H1 (cell line): ENCODE data around the gene FANCL. TPM values are rescaled to one million over a fixed set of nuclear protein-coding genes. Genes with fewer than 3 reads are reported as not detected.

ENCODE experiments used
- CTCF ChIA-PET: fragments of 300-600 bp; sonication (Branson Sonifier 250); formaldehyde crosslinking; loops from one replicate; lab custom pipeline; 2021; ENCODE audit not compliant: partially characterized antibody; lab: Charles Lee
- POLR2A ChIA-PET: fragments of 300-600 bp; sonication (Branson Sonifier 250); formaldehyde crosslinking; loops from one replicate; lab custom pipeline; 2021; ENCODE audit warnings: inconsistent platforms; ENCODE audit not compliant: partially characterized antibody; lab: Charles Lee
- DNase-seq, 2 experiments: peaks; one replicate each; pipeline versions ENCODE4 v3.0.0 to v3.0.0-alpha.2; 2010 to 2022; ENCODE audit warnings: low spot score in 2 of 2, low read depth in 1 of 2, mixed read lengths in 1 of 2
- FAIRE-seq: peaks from 2 replicates; lab custom pipeline; 2011; peaks lifted over from hg19 to GRCh38; lab: Jason Lieb, UNC
- H2AFZ ChIP-seq: 2 replicates; pipeline ENCODE4 v1.8.1; 2012; ENCODE audit warnings: low read length, inconsistent platforms
- H2AK5ac ChIP-seq: 2 replicates; pipeline ENCODE4 v1.6.1; 2013; ENCODE audit warnings: low read depth, low read length
- H2BK120ac ChIP-seq: replicated peaks from 2 replicates; pipeline ENCODE3; 2013; ENCODE audit warnings: low read depth, low read length, inconsistent platforms
- H2BK12ac ChIP-seq: 2 replicates; pipeline ENCODE4 v1.6.1; 2013; ENCODE audit warnings: low read depth, low read length
- H2BK15ac ChIP-seq: 2 replicates; pipeline ENCODE4 v1.6.1; 2013; ENCODE audit warnings: low read length
- H2BK20ac ChIP-seq: 2 replicates; pipeline ENCODE4 v1.6.1; 2013; ENCODE audit warnings: low read length
- H2BK5ac ChIP-seq: 2 replicates; pipeline ENCODE4 v1.6.1; 2013; ENCODE audit warnings: low read depth, low read length
- H3K14ac ChIP-seq: 2 replicates; pipeline ENCODE4 v1.6.1; 2013; ENCODE audit warnings: inconsistent platforms; ENCODE audit not compliant: insufficient read length
- H3K18ac ChIP-seq: 2 replicates; pipeline ENCODE4 v1.6.1; 2013; ENCODE audit warnings: low read length; ENCODE audit errors: extremely low read depth
- H3K23ac ChIP-seq: 2 replicates; pipeline ENCODE4 v1.6.1; 2013; ENCODE audit warnings: inconsistent platforms; ENCODE audit not compliant: insufficient read length
- H3K23me2 ChIP-seq: 2 replicates; pipeline ENCODE4 v1.6.1; 2013; ENCODE audit warnings: low read depth, low read length
- H3K27ac ChIP-seq: 2 replicates; pipeline ENCODE4 v1.6.1; 2011; ENCODE audit warnings: low read depth, low read length, inconsistent platforms
- H3K27me3 ChIP-seq, 4 experiments: replicated peaks in 1 of 4; 1 replicate in 1 of 4; 2 replicates in 3 of 4; pipeline versions ENCODE4 v1.6.1 to v1.8.1; 2011 to 2013; ENCODE audit warnings: low read length in 3 of 4, mild to moderate bottlenecking in 3 of 4, inconsistent platforms in 2 of 4, mixed read lengths in 2 of 4, moderate library complexity in 1 of 4; ENCODE audit not compliant: control insufficient read depth in 3 of 4, insufficient read depth in 3 of 4; ENCODE audit errors: extremely low read depth in 1 of 4
- H3K36me3 ChIP-seq, 4 experiments: 2 replicates each; pipeline versions ENCODE4 v1.6.1 to v1.8.1; 2011 to 2013; ENCODE audit warnings: mild to moderate bottlenecking in 4 of 4, low read length in 3 of 4, moderate library complexity in 2 of 4, control low read depth in 1 of 4, inconsistent platforms in 1 of 4; ENCODE audit not compliant: insufficient read depth in 4 of 4, control insufficient read depth in 2 of 4
- H3K4ac ChIP-seq: replicated peaks from 2 replicates; pipeline ENCODE3; 2013; ENCODE audit warnings: low read length, low read depth, mixed read lengths, inconsistent platforms; ENCODE audit not compliant: insufficient read length
- H3K4me1 ChIP-seq, 4 experiments: replicated peaks in 1 of 4; 1 replicate in 1 of 4; 2 replicates in 3 of 4; pipeline versions ENCODE4 v1.6.1 to v1.8.1; 2011 to 2013; ENCODE audit warnings: low read length in 3 of 4, inconsistent platforms in 2 of 4, mixed read lengths in 1 of 4; ENCODE audit not compliant: insufficient read depth in 4 of 4, control insufficient read depth in 3 of 4
- H3K4me2 ChIP-seq, 2 experiments: 2 replicates each; pipeline versions ENCODE4 v1.6.1 to v1.8.1; 2011 to 2013; ENCODE audit warnings: low read depth in 2 of 2, low read length in 2 of 2, control low read depth in 1 of 2, inconsistent platforms in 1 of 2, mild to moderate bottlenecking in 1 of 2; ENCODE audit not compliant: insufficient read depth in 1 of 2
- H3K4me3 ChIP-seq, 4 experiments: fragments of 200-600, 300-600 bp in 1 of 4; sonication (generic), shearing (Covaris generic), sonication (Bioruptor Twin) in 1 of 4; 2 replicates each; pipeline versions ENCODE4 v1.5.1 to v1.8.1; 2011 to 2016; ENCODE audit warnings: low read length in 4 of 4, low read depth in 3 of 4, control low read depth in 2 of 4, inconsistent platforms in 2 of 4, mild to moderate bottlenecking in 2 of 4, mixed read lengths in 1 of 4, moderate library complexity in 1 of 4; ENCODE audit not compliant: insufficient read depth in 2 of 4; ENCODE audit errors: extremely low read depth in 1 of 4
- H3K56ac ChIP-seq: replicated peaks from 2 replicates; pipeline ENCODE3; 2013; ENCODE audit warnings: low read depth, mild to moderate bottlenecking, mixed read lengths, low read length, inconsistent platforms; ENCODE audit not compliant: insufficient read length
- H3K79me1 ChIP-seq: 2 replicates; pipeline ENCODE4 v1.6.1; 2013; ENCODE audit warnings: low read depth, low read length, control low read depth
- H3K79me2 ChIP-seq, 2 experiments: 2 replicates each; pipeline versions ENCODE4 v1.6.1 to v1.8.1; 2012 to 2013; ENCODE audit warnings: low read length in 2 of 2, mild to moderate bottlenecking in 2 of 2, inconsistent platforms in 1 of 2; ENCODE audit not compliant: insufficient read depth in 2 of 2, control insufficient read depth in 1 of 2
- H3K9ac ChIP-seq, 4 experiments: replicated peaks in 1 of 4; 1 replicate in 1 of 4; 2 replicates in 3 of 4; pipeline versions ENCODE4 v1.6.1 to v1.8.1; 2011 to 2013; ENCODE audit warnings: low read depth in 3 of 4, low read length in 3 of 4, control low read depth in 2 of 4, mild to moderate bottlenecking in 2 of 4, moderate library complexity in 2 of 4, inconsistent platforms in 1 of 4; ENCODE audit errors: extremely low read depth in 1 of 4
- H3K9me3 ChIP-seq, 2 experiments: 2 replicates each; pipeline versions ENCODE4 v1.6.1 to v1.8.1; 2012 to 2013; ENCODE audit warnings: mild to moderate bottlenecking in 2 of 2, moderate library complexity in 2 of 2, control low read depth in 1 of 2, inconsistent platforms in 1 of 2, low read depth in 1 of 2, low read length in 1 of 2, mixed read lengths in 1 of 2; ENCODE audit not compliant: insufficient read depth in 2 of 2
- H4K20me1 ChIP-seq, 2 experiments: replicated peaks in 1 of 2; 2 replicates each; pipeline versions ENCODE3 to v1.8.1; 2011 to 2013; ENCODE audit warnings: inconsistent platforms in 2 of 2, low read length in 2 of 2, mild to moderate bottlenecking in 1 of 2; ENCODE audit not compliant: insufficient read depth in 2 of 2, control insufficient read depth in 1 of 2
- H4K5ac ChIP-seq: 2 replicates; pipeline ENCODE4 v1.6.1; 2013; ENCODE audit warnings: low read length, low read depth, mixed read lengths, inconsistent platforms; ENCODE audit not compliant: insufficient read length
- H4K8ac ChIP-seq: 2 replicates; pipeline ENCODE4 v1.8.0; 2013; ENCODE audit warnings: mild to moderate bottlenecking, moderate library complexity, low read length, inconsistent platforms; ENCODE audit not compliant: insufficient read depth; ENCODE audit errors: extremely low read depth
- H4K91ac ChIP-seq: replicated peaks from 2 replicates; pipeline ENCODE3; 2013; ENCODE audit warnings: low read length, mixed read lengths, inconsistent platforms; ENCODE audit not compliant: insufficient read length
- CBX8 ChIP-seq: fragments of 300-800, 300-1000 bp; sonication (generic); IDR thresholded peaks from 2 replicates; pipeline ENCODE4 v1.7.1; 2016; ENCODE audit warnings: low read depth, low read length, borderline replicate concordance
- HDAC2 ChIP-seq, 2 experiments: fragments of 300-600 bp in 1 of 2; sonication (generic) in 1 of 2; IDR thresholded peaks; 2 replicates each; pipeline ENCODE4 v1.6.1; 2011 to 2012; ENCODE audit warnings: low read depth in 2 of 2, low read length in 2 of 2, mild to moderate bottlenecking in 2 of 2, moderate library complexity in 2 of 2, borderline replicate concordance in 1 of 2, inconsistent platforms in 1 of 2
- JUN ChIP-seq: IDR thresholded peaks from 2 replicates; pipeline ENCODE4 v1.6.1; 2011; ENCODE audit warnings: low read depth, mild to moderate bottlenecking, improper control_type of control experiment, low read length
- SP1 ChIP-seq: IDR thresholded peaks from 2 replicates; pipeline ENCODE4 v1.6.1; 2011; ENCODE audit warnings: low read depth, low read length
- WGBS, 2 experiments: shearing (Covaris generic) in 1 of 2; methylation state at CpG; one replicate each; pipeline versions ENCODE4 v1.1.6 to v1.1.7; 2013 to 2015; ENCODE audit warnings: low lambda C conversion rate in 2 of 2, mixed read lengths in 2 of 2, inconsistent platforms in 1 of 2, low coverage in 1 of 2, missing lambda C conversion rate in 1 of 2; ENCODE audit not compliant: insufficient replicate concordance in 2 of 2, insufficient coverage in 1 of 2, insufficient read length in 1 of 2; ENCODE audit errors: extremely low coverage in 1 of 2, missing lambda C conversion rate in 1 of 2; 5-methylcytosine and 5-hydroxymethylcytosine counted together
- polyA plus RNA-seq, 7 experiments: library from polyadenylated mRNA; depleted of rRNA in 3 of 7; stranded (reverse) in 5 of 7; unstranded in 2 of 7; fragments of >200 nt in 5 of 7; fragments of 200-250 nt in 2 of 7; gene quantifications; 1 replicate in 5 of 7; 2 replicates in 1 of 7; 4 replicates in 1 of 7; pipeline versions ENCODE4 v1.2.1 to v1.2.3, GENCODE V29; 2011 to 2013; ENCODE audit warnings: missing spikeins in 2 of 7, mixed read lengths in 2 of 7
- total RNA-seq: library from RNA; stranded (reverse); fragmentation: NEBNext Ultra II Directional; extraction: Animal tissue kit (Norgen Biotek cat#: 25700); gene quantifications from 2 replicates; pipeline ENCODE4 v1.2.1, GENCODE V29; 2021

Gene FANCL
- total and polyA plus RNA-seq, 2 of the 8 experiments (the other 6 are each of a cell fraction or from before 2014, with no cell fraction given) = 38.7 to 55.9 TPM

DNA sequence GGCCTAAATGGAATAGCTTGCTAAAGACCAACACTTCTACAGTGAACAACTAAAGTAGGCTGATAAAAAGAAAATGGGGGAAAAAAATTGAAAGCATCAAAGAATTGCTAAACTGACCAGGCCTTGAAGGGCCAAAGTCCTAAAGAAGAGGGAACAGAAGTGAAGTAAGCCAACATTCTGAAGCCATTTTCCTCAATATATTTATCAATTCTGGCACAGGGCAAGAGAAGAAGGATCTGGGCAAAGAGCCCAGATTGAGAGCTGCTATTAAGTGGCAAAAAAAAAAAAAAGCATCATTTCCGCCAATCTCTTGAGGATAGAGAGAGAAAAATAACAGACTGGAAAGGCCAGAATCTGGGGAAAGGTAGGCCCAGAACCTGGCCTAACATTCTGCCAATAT lies 25.7 kb downstream of the FANCL start:
- Histone ChIP-seq H3K23me2 (no peaks in the 10 kb centered on the region), H4K8ac (no peak overlapping the region), H3K9ac (no peak overlapping the region), H3K4me1 (no peaks in the 10 kb centered on the region), H3K27ac (no peak overlapping the region), H4K20me1 (peaks cover 0 to 2% of the 10 kb centered on the region in 2 experiments), H2BK120ac (no peak overlapping the region), H2AK5ac (no peak overlapping the region), H3K23ac (no peak overlapping the region), H3K56ac (no peak overlapping the region), H2BK15ac (no peak overlapping the region), H3K36me3 (peaks cover 4 to 55% (median 34%) of the 10 kb centered on the region in 4 experiments; a peak in 7 of 8 replicates), H2BK5ac (no peak overlapping the region), H3K18ac (no peak overlapping the region), H3K79me1 (peaks cover 2% of the 10 kb centered on the region; the same call in 1 of the 2 replicates), H3K79me2 (peaks cover 0 to 49% of the 10 kb centered on the region in 2 experiments; a peak in 2 of 4 replicates), H3K27me3 (no peaks in the 10 kb centered on the region), H3K9me3 (peaks cover 15% of the 10 kb centered on the region in 2 experiments), H4K91ac (no peak overlapping the region), H2AFZ (no peak overlapping the region), H3K4ac (no peak overlapping the region), H3K4me3 (no peak overlapping the region), H3K4me2 (no peak overlapping the region), H3K14ac (no peak overlapping the region), H2BK12ac (no peak overlapping the region), H2BK20ac (no peak overlapping the region), H4K5ac (no peak overlapping the region)
- DNase-seq = no peak
- FAIRE-seq = no peak
- ChIA-PET CTCF (no interaction called here), POLR2A (no interaction called here)
- WGBS, 2 experiments = 94% methylated on average over 1 of the region's 1 CpG; no CpG with 5 or more reads in 1 of the 2 experiments
- TF ChIP-seq SP1 (no peak), HDAC2 (IDR thresholded peaks at IDR 0.05; ENCODE audit: borderline replicate concordance in 1 of 2, low read depth in 2 of 2, low read length in 2 of 2) (no peak), JUN (no peak), CBX8 (no peak)
